Gastroesophageal sphincter (tissue), 3 donors: Measurements from ENCODE around the gene KCTD16.

Experiments used
- CTCF ChIP-seq, 4 experiments: fragments of 200-600 bp in 2 of 4; fragments of 450-650 bp in 2 of 4; sonication (generic) in 1 of 4; IDR thresholded peaks; one replicate each; pipeline ENCODE4 v1.5.1; 2017 to 2019; ENCODE audit warnings: antibody characterized with exemption in 4 of 4, mild to moderate bottlenecking in 2 of 4, moderate library complexity in 2 of 4
- EP300 ChIP-seq: sonication (generic); formaldehyde crosslinking; IDR thresholded peaks from one replicate; pipeline ENCODE4 v1.6.1; 2017; ENCODE audit warnings: antibody characterized with exemption, mild to moderate bottlenecking
- POLR2A ChIP-seq, 2 donors: fragments of 450-650 bp; IDR thresholded peaks; one replicate each; pipeline ENCODE4 v1.6.1; 2017; ENCODE audit warnings: antibody characterized with exemption in 2 of 2, mild to moderate bottlenecking in 2 of 2, moderate library complexity in 1 of 2
- POLR2AphosphoS5 ChIP-seq: sonication (generic); formaldehyde crosslinking; IDR thresholded peaks from one replicate; pipeline ENCODE4 v1.6.1; 2017; ENCODE audit warnings: antibody characterized with exemption

GRCh38 chr5:144395704-144396103 is 225.0 kb downstream of the KCTD16 start:
- TF ChIP-seq CTCF (IDR thresholded peaks at IDR 0.05): no peak
- TF ChIP-seq EP300: no peak
- no peak for TF ChIP-seq POLR2A (IDR thresholded peaks at IDR 0.05)
- TF ChIP-seq POLR2AphosphoS5: no peak
